NOMO-1 treated with DMSO at 0.1 percent for 48 hours (cell line): ENCODE results near the gene OR8B2.
"Not testable (repeated sequence)": the region's sequence is repeated elsewhere in the genome, so short reads cannot be mapped to it uniquely, and the experiment has no call there.

ENCODE experiments used
- DNase-seq: peaks from one replicate; lab custom pipeline; 2025; ENCODE audit not compliant: unreplicated experiment; lab: John Stamatoyannopoulos, UW

The OR8B2 gene, protein sequence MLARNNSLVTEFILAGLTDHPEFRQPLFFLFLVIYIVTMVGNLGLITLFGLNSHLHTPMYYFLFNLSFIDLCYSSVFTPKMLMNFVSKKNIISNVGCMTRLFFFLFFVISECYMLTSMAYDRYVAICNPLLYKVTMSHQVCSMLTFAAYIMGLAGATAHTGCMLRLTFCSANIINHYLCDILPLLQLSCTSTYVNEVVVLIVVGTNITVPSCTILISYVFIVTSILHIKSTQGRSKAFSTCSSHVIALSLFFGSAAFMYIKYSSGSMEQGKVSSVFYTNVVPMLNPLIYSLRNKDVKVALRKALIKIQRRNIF

DNA sequence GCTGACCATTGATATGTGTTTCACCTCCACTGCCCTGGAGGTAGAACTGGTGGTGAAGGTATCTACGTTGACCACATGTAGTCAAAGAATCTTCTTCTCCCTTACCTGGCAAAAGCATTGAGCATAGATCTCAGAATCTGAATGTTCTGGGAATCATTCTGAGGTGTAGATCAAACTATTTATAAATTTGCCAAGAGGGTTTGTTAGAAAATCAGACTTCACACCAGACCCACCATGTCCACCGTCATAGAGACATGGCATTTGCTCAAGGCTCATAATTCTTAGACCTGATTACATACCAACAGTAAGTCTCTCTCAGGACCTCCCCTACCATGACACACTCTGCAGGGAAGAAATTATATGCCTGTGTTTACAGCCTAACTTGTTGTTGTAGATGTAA lies at the start of gene OR8B2:
TSS of gene OR8B2 (minus strand) at position 101 of the 400 bp plus-strand sequence. CDS start 1,156 bp downstream, outside the sequence.
- no peak for DNase-seq

DNA sequence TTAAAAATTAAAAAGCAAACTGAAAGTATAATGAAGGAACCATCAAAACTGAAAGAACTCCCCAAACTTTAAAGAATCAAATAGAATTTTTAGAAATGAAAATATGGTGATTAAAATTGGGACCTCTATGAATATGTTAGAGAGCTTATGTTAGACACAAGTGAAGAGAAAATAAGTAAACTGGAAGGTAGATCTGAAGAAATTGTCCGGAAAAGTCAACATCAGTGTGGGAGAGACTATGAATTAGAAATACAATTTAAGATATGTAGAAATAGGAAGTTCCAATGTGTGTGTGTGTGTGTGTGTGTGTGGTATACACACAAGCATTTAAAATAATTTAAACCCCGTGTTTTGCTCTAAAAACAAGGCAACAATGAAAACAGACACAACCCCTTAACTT lies 45.3 kb upstream of the OR8B2 start:
- no peak for DNase-seq

DNA sequence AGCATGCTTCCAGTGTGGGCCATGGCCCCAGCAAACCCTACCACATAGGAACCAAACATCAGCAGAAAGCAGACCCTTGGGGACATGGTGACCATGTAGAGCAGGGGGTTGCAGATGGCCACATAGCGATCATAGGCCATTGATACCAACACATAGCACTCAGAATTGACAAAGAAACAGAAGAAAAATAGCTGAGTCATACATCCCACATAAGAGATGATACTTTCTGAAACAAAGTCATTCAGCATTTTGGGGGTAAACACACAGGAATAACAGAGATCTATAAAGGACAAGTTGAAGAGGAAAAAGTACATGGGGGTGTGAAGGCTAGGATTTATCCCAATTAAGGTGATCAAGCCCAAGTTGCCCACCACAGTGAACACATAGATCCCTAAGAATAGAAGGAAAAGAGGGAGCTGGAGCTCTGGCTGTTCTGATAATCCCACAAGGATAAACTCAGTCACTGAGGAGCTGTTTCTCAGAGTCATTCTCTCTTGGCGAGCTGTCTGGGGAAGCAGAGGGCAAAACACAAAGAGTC lies 40.2 kb upstream of the OR8B2 start, which contains the start of gene OR8B4:
TSS of gene OR8B4 (minus strand) at position 488 of the 538 bp plus-strand sequence. CDS start at position 488, 0 bp downstream.
- DNase-seq: no peak

DNA sequence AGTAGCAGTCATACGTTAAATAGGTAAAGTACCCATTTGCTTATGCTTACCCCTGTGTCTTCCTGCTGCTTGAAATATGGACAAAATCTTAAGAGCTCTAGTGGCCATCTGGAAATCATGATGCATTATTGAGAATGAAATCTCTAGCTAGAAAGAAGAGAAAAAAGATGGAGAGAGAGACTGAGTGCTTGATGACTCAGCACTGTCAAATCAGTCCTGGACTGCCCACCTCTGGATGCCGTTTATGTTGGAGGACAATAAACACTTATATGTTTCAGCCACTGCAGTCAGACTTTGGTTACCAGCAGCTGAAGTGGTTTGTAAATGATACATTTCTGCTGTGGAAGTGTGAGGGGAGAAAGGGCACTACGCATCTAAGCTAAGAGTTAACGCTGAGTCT lies 36.7 kb upstream of the OR8B2 start:
- DNase-seq: no peak

DNA sequence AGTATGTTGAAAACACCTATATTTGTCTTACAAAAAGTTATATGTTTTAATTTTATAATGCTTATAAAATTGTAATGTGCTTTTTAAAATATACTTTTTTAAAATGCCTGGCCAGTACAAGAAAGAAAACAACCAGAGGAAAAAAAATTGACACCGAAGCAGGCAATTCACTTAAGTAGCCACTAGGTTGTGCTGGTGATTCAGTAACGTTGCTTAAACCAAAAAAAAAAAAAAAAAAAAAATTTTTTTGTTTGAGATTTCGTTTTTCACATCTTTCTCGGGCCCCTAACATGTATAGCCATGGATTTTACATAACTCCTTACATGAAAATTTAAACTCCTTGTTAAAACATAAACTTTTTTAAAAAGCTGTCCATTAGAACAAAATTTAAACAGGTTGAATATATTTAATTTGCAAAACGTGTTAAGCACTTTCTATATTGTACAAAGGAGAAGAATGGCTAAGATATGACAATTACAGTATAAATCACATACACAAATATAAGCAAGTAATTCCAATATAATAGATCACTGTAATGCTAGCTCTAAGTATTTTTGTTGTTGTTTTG lies 31.1 kb upstream of the OR8B2 start:
- peak; percentile 52 for DNase-seq

DNA sequence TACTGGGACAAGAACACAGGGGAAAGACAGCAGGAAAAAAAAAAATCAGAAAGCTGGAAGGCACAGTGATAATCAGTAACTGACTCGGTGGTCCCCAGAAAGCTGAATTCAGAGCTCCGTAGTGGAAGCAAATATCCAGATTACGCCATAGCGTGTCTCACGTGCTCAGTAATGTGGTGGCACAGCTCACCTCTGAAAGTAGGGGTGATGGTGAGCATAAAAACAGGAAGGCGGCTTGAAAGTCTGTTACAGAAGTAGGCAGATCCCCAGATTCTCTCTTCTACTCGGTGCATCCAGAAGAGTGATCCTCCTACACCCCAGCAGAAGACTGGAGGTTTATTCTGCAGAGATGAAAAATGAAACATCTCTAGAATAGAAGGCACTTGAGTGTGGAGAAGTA lies 25.6 kb upstream of the OR8B2 start:
- peak; percentile 70 for DNase-seq

DNA sequence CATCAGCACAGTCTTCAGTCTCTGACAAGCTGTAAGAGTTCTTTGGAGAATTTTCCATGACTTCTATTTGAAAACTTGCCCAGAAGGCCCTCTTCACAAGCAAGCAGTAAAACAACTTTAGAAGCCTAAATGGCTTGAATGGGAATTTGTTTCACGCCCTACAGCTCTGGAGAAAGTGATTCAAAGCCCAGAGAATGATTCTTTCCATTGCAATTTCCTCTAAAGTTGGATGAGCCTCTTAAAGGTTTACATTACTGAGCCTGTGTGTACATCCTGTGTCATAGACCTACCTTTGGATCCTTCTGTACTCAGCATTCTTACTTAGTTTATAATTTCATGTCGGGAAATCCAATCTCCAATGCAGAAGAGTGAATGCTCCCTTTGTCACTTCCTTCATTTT lies 21.3 kb upstream of the OR8B2 start:
- no peak for DNase-seq

DNA sequence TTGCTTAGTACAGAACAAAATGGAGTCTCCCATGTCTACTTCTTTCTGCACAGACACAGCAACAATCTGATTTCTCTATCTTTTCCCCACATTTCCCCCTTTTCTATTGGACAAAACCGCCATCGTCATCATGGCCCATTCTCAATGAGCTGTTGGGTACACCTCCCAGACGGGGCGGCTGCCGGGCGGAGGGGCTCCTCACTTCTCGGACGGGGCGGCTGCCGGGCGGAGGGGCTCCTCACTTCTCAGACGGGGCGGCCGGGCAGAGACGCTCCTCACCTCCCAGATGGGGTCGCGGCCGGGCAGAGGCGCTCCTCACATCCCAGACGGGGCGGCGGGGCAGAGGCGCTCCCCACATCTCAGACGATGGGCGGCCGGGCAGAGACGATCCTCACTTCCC lies 18.9 kb upstream of the OR8B2 start:
- not testable (repeated sequence) for DNase-seq

DNA sequence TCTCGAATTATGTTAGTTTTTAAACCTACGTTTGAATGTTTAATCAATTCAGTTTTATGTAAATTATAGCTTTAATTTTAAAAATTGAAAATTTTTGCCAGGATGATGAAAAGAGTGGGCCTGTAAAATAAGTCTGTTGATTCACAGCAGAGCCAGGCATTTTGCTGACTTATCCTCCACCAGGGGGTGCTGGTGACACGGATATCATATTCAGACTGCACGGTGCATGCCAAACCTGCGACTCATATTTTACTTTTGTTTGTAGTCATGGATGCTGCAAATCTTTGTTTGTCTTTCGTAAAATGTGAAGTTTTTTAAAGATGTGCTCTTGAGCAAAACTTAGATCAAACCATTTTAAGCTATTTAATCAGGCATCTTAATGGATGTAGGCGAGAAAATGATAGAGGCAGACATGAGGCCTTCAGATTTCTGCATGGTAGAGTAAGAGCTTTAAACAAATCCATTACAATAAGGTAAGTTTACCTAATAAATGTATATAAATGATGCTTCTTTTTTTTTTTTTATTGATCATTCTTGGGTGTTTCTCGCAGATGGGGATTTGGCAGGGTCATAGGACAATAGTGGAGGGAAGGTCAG lies 18.1 kb upstream of the OR8B2 start:
- peak; percentile 49 for DNase-seq

DNA sequence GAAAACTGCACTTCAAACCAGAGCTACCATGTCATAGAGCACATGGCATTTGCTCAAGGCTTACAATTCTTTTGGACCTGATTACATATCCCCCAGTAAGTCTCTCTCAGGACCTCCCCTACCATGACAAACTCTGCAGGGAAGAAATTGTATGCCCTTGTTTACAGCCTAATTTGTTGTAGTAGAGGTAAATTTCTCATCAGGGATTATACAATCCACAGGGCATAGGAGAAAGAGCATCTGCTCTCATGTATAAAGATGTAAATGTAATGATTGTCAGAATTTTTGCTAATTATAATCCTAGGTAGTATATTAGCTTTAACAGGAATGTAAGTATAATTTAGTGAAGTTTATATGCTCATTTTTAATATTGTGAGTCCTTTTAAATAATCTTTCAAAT lies 14.6 kb upstream of the OR8B2 start, which contains the start of gene OR8B3:
TSS of gene OR8B3 (minus strand) at position 101 of the 400 bp plus-strand sequence. CDS start 1,673 bp downstream, outside the sequence.
- no peak for DNase-seq

DNA sequence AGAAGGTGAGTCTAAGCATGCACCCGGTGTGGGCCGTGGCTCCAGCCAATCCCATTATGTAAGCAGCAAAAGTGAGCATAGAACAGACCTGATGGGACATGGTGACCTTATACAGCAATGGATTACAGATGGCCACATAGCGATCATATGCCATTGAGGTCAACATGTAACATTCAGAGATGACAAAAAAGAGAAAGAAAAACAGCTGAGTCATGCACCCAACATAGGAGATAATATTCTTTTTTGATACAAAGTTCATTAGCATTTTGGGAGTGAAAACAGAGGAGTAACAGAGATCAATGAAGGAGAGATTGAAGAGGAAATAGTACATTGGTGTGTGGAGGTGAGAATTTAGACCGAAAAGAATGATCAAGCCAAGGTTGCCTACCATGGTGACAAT lies 12.5 kb upstream of the OR8B2 start:
- not testable (repeated sequence) for DNase-seq

DNA sequence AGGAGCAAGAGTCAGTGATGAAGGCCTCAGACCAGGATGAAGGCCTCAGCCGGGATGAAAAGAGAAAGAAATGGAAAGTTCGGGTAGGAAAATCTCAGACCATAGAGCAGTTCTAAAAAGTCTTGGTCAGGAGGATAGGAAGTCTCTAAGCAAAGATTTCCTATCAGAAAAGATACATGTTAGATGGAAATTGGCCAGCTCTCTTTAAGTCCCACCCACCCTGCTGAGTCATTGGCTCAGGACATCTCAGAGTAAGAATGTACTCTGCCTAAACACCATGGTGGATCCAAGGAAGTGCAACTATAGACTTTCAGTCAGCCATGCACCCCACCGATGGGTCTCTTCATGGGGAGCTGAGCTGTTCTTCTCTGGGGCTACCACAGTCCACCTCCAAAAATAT lies 10.1 kb upstream of the OR8B2 start:
- no peak for DNase-seq

DNA sequence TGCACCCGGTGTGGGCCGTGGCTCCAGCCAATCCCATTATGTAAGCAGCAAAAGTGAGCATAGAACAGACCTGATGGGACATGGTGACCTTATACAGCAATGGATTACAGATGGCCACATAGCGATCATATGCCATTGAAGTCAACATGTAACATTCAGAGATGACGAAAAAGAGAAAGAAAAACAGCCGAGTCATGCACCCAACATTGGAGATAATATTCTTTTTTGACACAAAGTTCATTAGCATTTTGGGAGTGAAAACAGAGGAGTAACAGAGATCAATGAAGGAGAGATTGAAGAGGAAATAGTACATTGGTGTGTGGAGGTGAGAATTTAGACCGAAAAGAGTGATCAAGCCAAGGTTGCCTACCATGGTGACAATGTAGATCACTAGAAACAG lies 1.4 kb downstream of the OR8B2 start:
- not testable (repeated sequence) for DNase-seq

DNA sequence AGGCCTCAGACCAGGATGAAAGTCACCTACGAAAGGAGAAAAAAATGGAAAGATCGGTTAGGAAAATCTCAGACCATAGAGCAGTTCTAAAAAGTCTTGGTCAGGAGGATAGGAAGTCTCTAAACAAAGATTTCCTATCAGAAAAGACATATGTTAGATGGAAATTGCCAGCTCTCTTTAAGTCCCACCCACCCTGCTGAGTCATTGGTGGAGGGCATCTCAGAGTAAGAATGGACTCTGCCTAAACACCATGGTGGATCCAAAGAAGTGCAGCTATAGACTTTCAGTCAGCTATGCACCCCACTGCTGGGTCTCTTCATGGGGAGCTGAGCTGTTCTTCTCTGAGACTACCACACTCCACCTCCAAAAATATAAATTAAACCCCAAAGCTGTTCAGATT lies 3.7 kb downstream of the OR8B2 start:
- no peak for DNase-seq

DNA sequence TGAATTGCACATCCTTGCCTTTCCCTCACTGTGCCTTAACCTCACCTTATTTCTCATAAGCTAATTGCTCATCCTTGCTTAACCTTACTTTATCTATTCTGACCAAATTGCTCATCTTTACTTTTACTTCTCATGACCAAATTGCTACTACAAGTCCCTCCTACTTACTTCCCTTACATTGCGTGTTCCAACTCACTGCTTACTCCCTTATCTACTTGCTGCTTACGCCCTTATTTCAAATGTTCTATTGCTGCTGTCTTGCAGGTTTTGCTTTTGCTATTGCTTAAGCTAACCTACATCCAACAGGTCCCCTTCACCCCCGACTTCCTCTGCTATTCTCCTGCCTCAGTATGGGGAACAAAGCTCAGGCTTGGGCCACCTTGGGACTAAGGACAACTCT lies 8.0 kb downstream of the OR8B2 start:
- no peak for DNase-seq

DNA sequence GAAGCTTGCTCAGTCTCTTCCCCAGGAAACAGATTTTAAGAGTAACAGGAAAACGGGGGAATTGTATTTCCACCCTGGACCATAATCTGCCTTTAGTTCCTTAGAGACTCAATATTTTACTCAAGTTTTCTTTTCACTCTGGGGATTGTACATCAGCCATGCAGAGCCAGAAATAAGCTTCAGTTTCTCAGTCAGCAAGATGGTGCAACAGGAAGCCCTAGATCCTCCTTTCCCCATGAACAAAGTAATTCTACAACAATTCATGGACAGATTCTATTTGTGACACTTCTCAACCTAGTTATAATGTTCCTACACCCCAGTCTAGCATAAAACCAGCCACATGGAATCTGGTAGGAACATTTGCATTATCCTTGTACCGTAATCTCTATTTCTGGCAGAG lies 24.7 kb downstream of the OR8B2 start:
- peak; percentile 5 for DNase-seq

DNA sequence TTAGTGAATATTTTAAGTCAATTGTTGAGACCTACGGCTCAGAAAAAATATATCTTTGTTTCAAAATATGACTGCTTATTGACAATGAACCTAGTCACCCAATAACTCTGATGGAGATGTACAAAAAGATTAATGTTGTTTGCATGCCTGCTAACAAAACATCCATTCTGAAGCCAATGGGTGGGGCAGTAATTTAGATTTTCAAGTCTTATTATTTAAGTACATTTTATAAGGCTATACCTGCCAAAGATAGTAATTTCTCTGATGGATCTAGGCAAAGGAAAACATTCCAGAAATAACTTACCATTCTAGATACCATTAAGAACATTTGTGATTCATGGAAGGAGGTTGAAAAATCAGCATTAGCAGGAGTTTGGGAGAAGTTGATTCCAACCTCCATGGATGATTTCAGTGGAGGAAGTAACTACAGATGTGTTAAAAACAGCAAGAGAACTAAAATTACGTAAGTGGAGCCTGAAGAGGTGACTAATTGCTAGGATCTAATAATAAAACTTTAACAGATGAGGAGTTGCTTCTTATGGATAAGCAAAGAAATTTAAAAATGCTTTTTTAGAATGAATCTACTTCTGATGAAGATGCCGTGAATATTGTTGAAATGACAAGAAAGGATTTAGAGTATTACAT lies 37.9 kb downstream of the OR8B2 start:
- peak; percentile 35 for DNase-seq

DNA sequence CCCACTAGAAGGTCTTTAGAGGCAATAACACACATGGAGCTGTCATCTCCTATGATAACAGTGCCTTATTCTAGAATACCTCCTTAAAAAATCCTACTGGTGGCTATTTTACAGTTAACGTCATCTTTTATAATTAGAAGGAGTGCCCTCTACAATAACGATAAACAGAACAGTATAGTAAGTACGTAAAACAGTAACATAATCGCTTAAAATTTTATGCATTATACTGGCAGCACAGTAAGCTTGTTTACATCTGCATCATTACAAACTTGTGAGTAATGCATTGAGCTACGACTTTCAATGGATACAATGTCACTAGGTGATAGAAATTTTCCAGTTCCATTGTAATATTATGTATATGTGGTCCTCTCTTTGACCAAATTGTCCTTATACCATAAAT lies 40.0 kb downstream of the OR8B2 start:
- DNase-seq: no peak

DNA sequence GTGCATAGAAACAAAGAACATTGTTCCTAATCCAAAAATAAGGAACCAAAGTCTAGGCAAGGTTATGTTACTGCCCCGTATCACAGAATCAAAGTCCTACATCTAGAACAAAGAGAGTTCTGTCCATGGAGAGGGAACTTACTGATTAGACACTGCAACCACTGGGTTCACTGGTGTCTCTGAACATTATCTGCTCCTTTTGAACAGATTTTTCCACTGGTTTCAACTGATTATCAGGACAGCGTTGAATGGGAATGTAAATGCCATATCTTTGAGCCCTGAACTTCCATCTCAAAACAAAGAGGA lies 44.2 kb downstream of the OR8B2 start:
- no peak for DNase-seq

DNA sequence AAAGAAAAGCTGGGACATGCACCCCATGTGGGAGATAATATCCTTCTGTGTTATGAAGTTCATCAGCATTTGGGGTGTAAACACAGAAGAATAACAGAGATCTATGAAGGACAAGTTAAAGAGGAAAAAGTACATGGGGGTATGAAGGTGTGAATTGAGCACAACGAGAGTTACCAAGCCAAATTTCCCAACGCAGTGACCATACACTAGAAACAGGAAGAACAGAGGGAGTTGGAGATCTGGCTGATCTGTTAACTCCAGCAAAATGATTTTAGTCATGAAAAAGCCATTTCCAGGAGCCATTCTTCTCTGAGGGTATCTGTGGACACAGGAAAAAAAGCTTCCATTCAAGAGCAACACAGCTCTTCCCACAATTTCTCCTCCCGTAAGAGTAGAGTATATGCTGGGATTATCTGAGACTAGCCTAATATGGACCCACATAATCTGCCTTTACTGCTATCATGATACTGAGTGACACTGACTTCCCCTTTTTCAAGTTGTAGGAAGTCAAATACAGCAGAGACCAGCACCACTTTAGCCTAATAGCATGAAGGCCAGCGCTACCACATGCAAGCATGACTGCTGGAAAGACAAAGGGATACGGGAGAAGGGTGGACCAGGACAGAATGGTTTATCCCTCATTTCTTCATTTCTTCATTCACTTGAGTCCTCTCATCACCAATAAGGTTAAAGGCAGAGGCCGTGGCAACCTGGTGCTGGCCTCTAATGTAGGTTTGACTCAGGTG lies 44.7 kb downstream of the OR8B2 start:
- DNase-seq: peak; percentile 57
